Left ventricle myocardium superior (tissue), 1 donor: ENCODE results near the gene OR2L5. TPM values are rescaled to one million over a fixed set of nuclear protein-coding genes. Genes with fewer than 3 reads are reported as not detected.

Experiments
- total RNA-seq: library from RNA; stranded (reverse); fragmentation: NEBNext Ultra II Directional; extraction: Animal tissue kit (Norgen Biotek cat#: 25700); gene quantifications from one replicate; pipeline ENCODE4 v1.2.1, GENCODE V29; 2021
- donor health status: DM: no; HTN: yes; CAD: no; lungs with severe emphysema.

Gene OR2L5
- total RNA-seq, 1 donor from 2014 or later = not detected

Other genes starting within 250 kb of the OR2L5 start
- not detected for gene OR14A16, start 189.5 kb upstream of the OR2L5 start, total RNA-seq
- gene OR11L1, start 171.8 kb upstream of the OR2L5 start, total RNA-seq = not detected
- gene TRIM58, start 156.5 kb upstream of the OR2L5 start, total RNA-seq = 0.07 TPM
- not detected for gene OR2W3, start 118.1 kb upstream of the OR2L5 start, total RNA-seq
- gene OR2T8, start 93.4 kb upstream of the OR2L5 start, total RNA-seq = not detected
- gene OR2AJ1, start 88.8 kb upstream of the OR2L5 start, total RNA-seq = not detected
- gene OR2L8, start 64.8 kb upstream of the OR2L5 start, total RNA-seq = not detected
- not detected for gene OR2AK2, start 48.4 kb upstream of the OR2L5 start, total RNA-seq
- gene OR2L2, start 16.4 kb downstream of the OR2L5 start, total RNA-seq = 0.05 TPM
- gene OR2L3, start 33.2 kb downstream of the OR2L5 start, total RNA-seq = not detected
- not detected for gene OR2L13, start 81.5 kb downstream of the OR2L5 start, total RNA-seq
- gene OR2M5, start 131.5 kb downstream of the OR2L5 start, total RNA-seq = not detected
- not detected for gene OR2M2, start 161.2 kb downstream of the OR2L5 start, total RNA-seq
- not detected for gene OR2M3, start 183.6 kb downstream of the OR2L5 start, total RNA-seq
- not detected for gene OR2M4, start 217.8 kb downstream of the OR2L5 start, total RNA-seq